Gastrocnemius medialis (tissue), 4 donors: ENCODE results near the gene OR9G1. TPM values are rescaled to one million over a fixed set of nuclear protein-coding genes. Genes with fewer than 3 reads are reported as not detected.

ENCODE experiments used
- ATAC-seq, 2 donors: fragments of 150-250 bp; one replicate each; pipeline ENCODE4 v1.9.1; 2016
- DNase-seq, 2 donors: peaks; one replicate each; pipeline ENCODE4 v3.0.0-alpha.2; 2019
- H3K27ac ChIP-seq, 4 donors: fragments of 200-600 bp; sonication (generic); 1 replicate in 1 of 4; 2 replicates in 3 of 4; pipeline ENCODE4 v1.5.1; 2016 to 2018; ENCODE audit warnings: mild to moderate bottlenecking in 2 of 4, moderate library complexity in 1 of 4
- H3K27me3 ChIP-seq, 3 donors: fragments of 200-600 bp; sonication (generic) in 2 of 3; 1 replicate in 1 of 3; 2 replicates in 2 of 3; pipeline versions ENCODE4 v1.5.1 to v1.6.0; 2016 to 2019; ENCODE audit warnings: mild to moderate bottlenecking in 1 of 3, moderate library complexity in 1 of 3
- H3K36me3 ChIP-seq, 2 donors: fragments of 200-600 bp; sonication (generic) in 1 of 2; one replicate each; pipeline ENCODE4 v1.5.1; 2017 to 2018
- H3K4me1 ChIP-seq, 2 donors: fragments of 200-600 bp; sonication (generic) in 1 of 2; one replicate each; pipeline ENCODE4 v1.5.1; 2016 to 2017; ENCODE audit warnings: mild to moderate bottlenecking in 2 of 2
- H3K4me3 ChIP-seq, 4 donors: fragments of 200-600 bp; sonication (generic) in 3 of 4; 1 replicate in 1 of 4; 2 replicates in 3 of 4; pipeline ENCODE4 v1.5.1; 2016 to 2019; ENCODE audit warnings: mild to moderate bottlenecking in 2 of 4
- H3K9me3 ChIP-seq, 3 donors: fragments of 200-600 bp; sonication (generic) in 2 of 3; 1 replicate in 1 of 3; 2 replicates in 2 of 3; pipeline ENCODE4 v1.5.1; 2016 to 2019
- POLR2A ChIP-seq, 2 donors: fragments of 450-650 bp; IDR thresholded peaks; one replicate each; pipeline ENCODE4 v1.6.1; 2017; ENCODE audit warnings: antibody characterized with exemption in 2 of 2, mild to moderate bottlenecking in 2 of 2, moderate library complexity in 2 of 2
- in situ Hi-C, 4 donors: fragments of 200-750 bp; cut with MboI; loops; one replicate each; pipeline versions ENCODE4 v1.15.0 to v1.8.0; 2017; ENCODE audit warnings: low sequenced_read_pairs in 4 of 4
- intact Hi-C: fragments of 100-400 bp; cut with DNase I; formaldehyde crosslinking; loops from one replicate; pipeline ENCODE4 v1.15.1; 2023; ENCODE audit warnings: low total_unique reads
- total RNA-seq, 4 donors: library from RNA; depleted of rRNA; stranded (reverse); fragments of >200 nt; gene quantifications; one replicate each; pipeline versions ENCODE4 v1.1.0 to v1.2.3, GENCODE V29; 2016
- TF ChIP-seq, protein P1 (sequence below), 5 experiments: fragments of 450-650 bp in 3 of 5; fragments of 200-600 bp in 2 of 5; sonication (generic) in 2 of 5; IDR thresholded peaks in 4 of 5; conservative IDR thresholded peaks in 1 of 5; 1 replicate in 4 of 5; 2 replicates in 1 of 5; pipeline ENCODE4 v1.5.1; 2016 to 2019; ENCODE audit warnings: antibody characterized with exemption in 5 of 5, mild to moderate bottlenecking in 3 of 5, moderate library complexity in 3 of 5

OR9G1 gene
- total RNA-seq, 4 donors from 2014 or later, result not detected

DNA sequence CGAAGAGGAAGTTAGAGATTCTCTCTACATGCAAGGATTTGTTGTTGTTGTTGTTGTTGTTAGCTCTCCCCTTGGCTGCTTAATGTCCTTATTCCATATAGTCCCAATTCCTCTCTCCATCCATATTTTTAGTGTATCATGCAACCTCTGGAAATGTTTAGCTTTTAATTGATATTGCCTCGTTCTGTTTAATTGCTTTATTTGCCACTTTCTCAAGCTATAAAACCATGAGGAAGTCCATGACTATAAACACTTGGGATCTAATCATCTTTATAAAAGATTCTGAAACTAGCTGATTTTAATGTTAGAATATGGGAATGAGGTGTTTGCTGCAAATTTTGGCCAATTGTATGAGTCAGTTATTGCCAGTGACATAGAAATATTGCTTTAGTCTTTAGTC is 5.5 kb upstream of the OR9G1 start:
- TF ChIP-seq, protein P1, sequence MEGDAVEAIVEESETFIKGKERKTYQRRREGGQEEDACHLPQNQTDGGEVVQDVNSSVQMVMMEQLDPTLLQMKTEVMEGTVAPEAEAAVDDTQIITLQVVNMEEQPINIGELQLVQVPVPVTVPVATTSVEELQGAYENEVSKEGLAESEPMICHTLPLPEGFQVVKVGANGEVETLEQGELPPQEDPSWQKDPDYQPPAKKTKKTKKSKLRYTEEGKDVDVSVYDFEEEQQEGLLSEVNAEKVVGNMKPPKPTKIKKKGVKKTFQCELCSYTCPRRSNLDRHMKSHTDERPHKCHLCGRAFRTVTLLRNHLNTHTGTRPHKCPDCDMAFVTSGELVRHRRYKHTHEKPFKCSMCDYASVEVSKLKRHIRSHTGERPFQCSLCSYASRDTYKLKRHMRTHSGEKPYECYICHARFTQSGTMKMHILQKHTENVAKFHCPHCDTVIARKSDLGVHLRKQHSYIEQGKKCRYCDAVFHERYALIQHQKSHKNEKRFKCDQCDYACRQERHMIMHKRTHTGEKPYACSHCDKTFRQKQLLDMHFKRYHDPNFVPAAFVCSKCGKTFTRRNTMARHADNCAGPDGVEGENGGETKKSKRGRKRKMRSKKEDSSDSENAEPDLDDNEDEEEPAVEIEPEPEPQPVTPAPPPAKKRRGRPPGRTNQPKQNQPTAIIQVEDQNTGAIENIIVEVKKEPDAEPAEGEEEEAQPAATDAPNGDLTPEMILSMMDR (IDR thresholded peaks at IDR 0.05 in 4 of 5, conservative IDR thresholded peaks at IDR 0.05 in 1 of 5), result no peak
- no peak for TF ChIP-seq POLR2A (IDR thresholded peaks at IDR 0.05)
- intact Hi-C loops (no loop called here), in situ Hi-C loops (no loop called here)
- no peaks in the 10 kb centered on the region for H3K4me1 ChIP-seq
- H3K9me3 ChIP-seq, result no peaks in the 10 kb centered on the region
- H3K27ac ChIP-seq, result no peak overlapping the region
- ATAC-seq (no peak), DNase-seq (no peak)
- H3K4me3 ChIP-seq, result no peak overlapping the region
- no peaks in the 10 kb centered on the region for H3K27me3 ChIP-seq
- no peaks in the 10 kb centered on the region for H3K36me3 ChIP-seq

GRCh38 chr11:56700242-56700913 is 1.5 kb downstream of the OR9G1 start:
- H3K27me3 ChIP-seq, result no peaks in the 10 kb centered on the region
- in situ Hi-C loops, result no loop called here
- intact Hi-C loops, result no loop called here
- ATAC-seq, result no peak
- TF ChIP-seq, protein P1 (IDR thresholded peaks at IDR 0.05 in 4 of 5, conservative IDR thresholded peaks at IDR 0.05 in 1 of 5), result no peak
- TF ChIP-seq POLR2A (IDR thresholded peaks at IDR 0.05), result no peak
- H3K4me3 ChIP-seq, result no peak overlapping the region
- H3K4me1 ChIP-seq, result no peaks in the 10 kb centered on the region
- no peak for DNase-seq
- H3K9me3 ChIP-seq, result no peaks in the 10 kb centered on the region
- H3K27ac ChIP-seq, result no peak overlapping the region
- H3K36me3 ChIP-seq, result no peaks in the 10 kb centered on the region

DNA sequence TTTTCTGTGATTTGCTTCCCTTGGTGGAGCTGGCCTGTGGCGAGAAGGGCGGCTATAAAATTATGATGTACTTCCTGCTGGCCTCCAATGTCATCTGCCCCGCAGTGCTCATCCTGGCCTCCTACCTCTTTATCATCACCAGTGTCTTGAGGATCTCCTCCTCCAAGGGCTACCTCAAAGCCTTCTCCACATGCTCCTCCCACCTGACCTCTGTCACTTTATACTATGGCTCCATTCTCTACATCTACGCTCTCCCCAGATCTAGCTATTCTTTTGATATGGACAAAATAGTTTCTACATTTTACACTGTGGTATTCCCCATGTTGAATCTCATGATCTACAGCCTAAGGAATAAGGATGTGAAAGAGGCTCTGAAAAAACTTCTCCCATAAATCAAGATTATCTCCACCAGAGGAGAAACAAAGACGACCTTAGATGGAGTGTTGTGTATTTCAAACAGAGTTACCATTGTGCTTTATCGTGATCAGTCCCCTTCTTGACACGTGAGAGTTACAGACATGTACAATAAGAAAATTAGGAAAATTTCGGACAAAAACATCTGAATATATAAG is 2.1 kb downstream of the OR9G1 start:
- Histone ChIP-seq H3K27me3 (no peaks in the 10 kb centered on the region), H3K27ac (no peak overlapping the region), H3K36me3 (no peaks in the 10 kb centered on the region), H3K4me1 (no peaks in the 10 kb centered on the region), H3K4me3 (no peak overlapping the region), H3K9me3 (no peaks in the 10 kb centered on the region)
- ATAC-seq (no peak), DNase-seq (no peak)
- intact Hi-C loops (no loop called here), in situ Hi-C loops (no loop called here)
- TF ChIP-seq, protein P1 (IDR thresholded peaks at IDR 0.05 in 4 of 5, conservative IDR thresholded peaks at IDR 0.05 in 1 of 5), result no peak
- no peak for TF ChIP-seq POLR2A (IDR thresholded peaks at IDR 0.05)

DNA sequence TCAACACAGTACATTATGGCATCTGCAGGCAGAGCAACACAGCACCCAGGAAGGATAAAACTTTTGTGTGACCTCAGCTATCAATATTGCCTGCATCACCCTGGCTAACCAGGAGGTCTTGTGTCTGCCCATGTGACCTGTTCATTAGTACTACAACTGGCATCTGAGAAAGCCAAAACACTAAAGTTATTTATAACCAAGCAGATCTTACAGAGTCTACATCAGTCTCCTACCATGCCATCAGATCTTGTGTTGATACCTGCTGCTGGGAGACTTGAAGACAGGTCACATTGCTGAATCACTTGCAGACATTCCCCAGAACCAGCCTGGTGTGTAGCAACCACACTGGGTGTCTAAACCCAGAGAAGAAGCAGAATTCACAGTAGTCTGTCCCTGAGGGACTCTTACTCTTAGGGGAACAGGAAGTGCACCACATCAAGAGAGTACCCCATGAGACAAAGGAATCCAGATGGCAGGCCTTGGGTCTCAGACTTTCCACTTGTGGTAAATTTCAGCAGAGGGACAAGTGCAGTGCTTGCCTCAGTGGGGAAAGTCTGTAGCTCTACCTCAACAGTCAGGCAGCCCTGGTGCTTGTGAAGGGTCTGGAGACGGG is 7.0 kb downstream of the OR9G1 start:
- Histone ChIP-seq H3K27me3 (no peaks in the 10 kb centered on the region), H3K9me3 (no peaks in the 10 kb centered on the region), H3K27ac (no peak overlapping the region), H3K36me3 (no peaks in the 10 kb centered on the region), H3K4me1 (no peaks in the 10 kb centered on the region), H3K4me3 (no peak overlapping the region)
- TF ChIP-seq, protein P1 (IDR thresholded peaks at IDR 0.05 in 4 of 5, conservative IDR thresholded peaks at IDR 0.05 in 1 of 5), result no peak
- TF ChIP-seq POLR2A (IDR thresholded peaks at IDR 0.05), result no peak
- ATAC-seq (no peak), DNase-seq (no peak)
- intact Hi-C loops (no loop called here), in situ Hi-C loops (no loop called here)
